Activated B cell treated with CpG ODN at 0.5 μM for 24 hours (primary cell): ENCODE results near the gene CLASP1. TPM values are rescaled to one million over a fixed set of nuclear protein-coding genes. Genes with fewer than 3 reads are reported as not detected.

Experiments
- ATAC-seq: fragments of 200-7000 bp; cut with Tn5 transposase; one replicate; pipeline ENCODE4 v1.10.0; 2021; ENCODE audit warnings: low read depth, mild to moderate bottlenecking, moderate library complexity
- CTCF ChIA-PET: fragments of 350-600 bp; sonication (Branson Sonifier 250); formaldehyde crosslinking; loops from one replicate; lab custom pipeline; 2021; ENCODE audit warnings: antibody characterized with exemption; lab: Charles Lee
- POLR2A ChIA-PET: fragments of 350-600 bp; sonication (Branson Sonifier 250); formaldehyde crosslinking; loops from one replicate; lab custom pipeline; 2021; ENCODE audit warnings: antibody characterized with exemption; lab: Charles Lee
- DNase-seq: peaks from one replicate; pipeline ENCODE4 v3.0.0; 2022
- H3K27ac Mint-ChIP-seq: one replicate; pipeline ENCODE4 v1.8.0; 2020; ENCODE audit warnings: mixed read lengths
- H3K27me3 Mint-ChIP-seq: one replicate; pipeline ENCODE4 v1.8.0; 2021; ENCODE audit warnings: mixed read lengths
- H3K36me3 Mint-ChIP-seq: one replicate; pipeline ENCODE4 v1.8.0; 2021; ENCODE audit warnings: low read depth, mixed read lengths
- H3K4me1 Mint-ChIP-seq: one replicate; pipeline ENCODE4 v1.8.0; 2021; ENCODE audit warnings: mixed read lengths
- H3K4me3 Mint-ChIP-seq: one replicate; pipeline ENCODE4 v1.8.0; 2020; ENCODE audit warnings: mild to moderate bottlenecking, mixed read lengths
- H3K9me3 Mint-ChIP-seq: one replicate; pipeline ENCODE4 v1.8.0; 2020; ENCODE audit warnings: mixed read lengths
- CTCF ChIP-seq: fragments of 200-600 bp; IDR thresholded peaks from one replicate; pipeline ENCODE4 v1.8.0; 2022; ENCODE audit warnings: antibody characterized with exemption, mild to moderate bottlenecking
- intact Hi-C: fragments of 100-400 bp; cut with micrococcal nuclease; formaldehyde crosslinking; loops from one replicate; pipeline ENCODE4 v1.15.1; 2024
- total RNA-seq: library from RNA; stranded (reverse); gene quantifications from 2 replicates; pipeline ENCODE4 v1.2.3, GENCODE V29; 2022

Gene CLASP1
- total RNA-seq, 1 donor from 2014 or later: 65.0 TPM

- DNase-seq: no peak
- Mint-ChIP-seq H3K27ac (no peak overlapping the region), H3K4me3 (no peak overlapping the region), H3K4me1 (peaks cover 26% of the 10 kb centered on the region), H3K9me3 (no peaks in the 10 kb centered on the region), H3K36me3 (peaks cover 2% of the 10 kb centered on the region), H3K27me3 (no peaks in the 10 kb centered on the region)
- ATAC-seq: no peak
- intact Hi-C loops: no loop called here
- TF ChIP-seq CTCF: no peak
- CTCF ChIA-PET: no interaction called here
- POLR2A ChIA-PET: interaction anchor here (0.7 to 1.0 kb wide), 2 partner anchors 9 to 93 kb away, joined by 3 to 5 read pairs; partner anchors contain the start of gene RNU4ATAC
Measured at GRCh38 chr2:121539750-121540469, 109.4 kb downstream of the CLASP1 start.

GRCh38 chr2:121536850-121537557, 112.3 kb downstream of the CLASP1 start:
- CTCF ChIA-PET: no interaction called here
- Mint-ChIP-seq H3K27ac (no peak overlapping the region), H3K9me3 (no peaks in the 10 kb centered on the region), H3K4me1 (peaks cover 34% of the 10 kb centered on the region), H3K27me3 (no peaks in the 10 kb centered on the region), H3K36me3 (peaks cover 2% of the 10 kb centered on the region), H3K4me3 (no peak overlapping the region)
- intact Hi-C loops: no loop called here
- TF ChIP-seq CTCF: no peak
- POLR2A ChIA-PET: interaction anchor here (0.6 kb wide), 1 partner anchor 56 kb away, joined by 9 read pairs; no protein-coding TSS in a partner anchor
- DNase-seq (no peak), ATAC-seq (no peak)

GRCh38 chr2:121536347-121536746, 112.9 kb downstream of the CLASP1 start:
- ChIA-PET CTCF (no interaction called here), POLR2A (interaction anchor here (0.6 kb wide), 1 partner anchor 57 kb away, joined by 9 read pairs; no protein-coding TSS in a partner anchor)
- H3K27ac Mint-ChIP-seq: no peak overlapping the region
- H3K4me3 Mint-ChIP-seq: no peak overlapping the region
- H3K4me1 Mint-ChIP-seq: peaks cover 34% of the 10 kb centered on the region
- no peaks in the 10 kb centered on the region for H3K9me3 Mint-ChIP-seq
- no peak for DNase-seq
- no peak for TF ChIP-seq CTCF
- no peak for ATAC-seq
- H3K36me3 Mint-ChIP-seq: peaks cover 2% of the 10 kb centered on the region
- intact Hi-C loops: no loop called here
- no peaks in the 10 kb centered on the region for H3K27me3 Mint-ChIP-seq

- H3K27me3 Mint-ChIP-seq: no peaks in the 10 kb centered on the region
- no peaks in the 10 kb centered on the region for H3K9me3 Mint-ChIP-seq
- intact Hi-C loops: loop anchor here (5.0 kb wide), 1 partner anchor 443 kb away; no protein-coding TSS in a partner anchor
- H3K36me3 Mint-ChIP-seq: peaks cover 2% of the 10 kb centered on the region
- H3K27ac Mint-ChIP-seq: no peak overlapping the region
- DNase-seq (no peak), ATAC-seq (no peak)
- TF ChIP-seq CTCF: no peak
- ChIA-PET CTCF (no interaction called here), POLR2A (no interaction called here)
- H3K4me1 Mint-ChIP-seq: peaks cover 33% of the 10 kb centered on the region
- no peak overlapping the region for H3K4me3 Mint-ChIP-seq
Measured at GRCh38 chr2:121534007-121534406, 115.3 kb downstream of the CLASP1 start.

GRCh38 chr2:121532894-121533293, 116.4 kb downstream of the CLASP1 start:
- intact Hi-C loops: loop anchor here (5.0 kb wide), 1 partner anchor 444 kb away; no protein-coding TSS in a partner anchor

More at GRCh38 chr2:121532894-121533293, 116.4 kb downstream of the CLASP1 start:
- Mint-ChIP-seq H3K27ac (no peak overlapping the region), H3K36me3 (peaks cover 7% of the 10 kb centered on the region), H3K27me3 (no peaks in the 10 kb centered on the region), H3K9me3 (no peaks in the 10 kb centered on the region), H3K4me3 (no peak overlapping the region), H3K4me1 (peaks cover 37% of the 10 kb centered on the region)
- DNase-seq: no peak
- TF ChIP-seq CTCF: no peak
- ATAC-seq: no peak
- POLR2A ChIA-PET: interaction anchor here (5.2 kb wide), 1 partner anchor 117 kb away, joined by 268 read pairs; the partner anchor contains the start of gene CLASP1
- CTCF ChIA-PET: interaction anchor here (0.8 kb wide), 1 partner anchor 185 kb away, joined by 3 read pairs; no protein-coding TSS in a partner anchor
